Nephron (organoid): ENCODE measurements around the gene RFX5.

Source experiments
- H3K27ac Mint-ChIP-seq, 3 experiments: 2 replicates each; pipeline ENCODE4 v1.8.0; 2020; ENCODE audit warnings: mixed read lengths in 3 of 3, mild to moderate bottlenecking in 2 of 3, moderate library complexity in 1 of 3
- H3K27me3 Mint-ChIP-seq: 2 replicates; pipeline ENCODE4 v1.8.0; 2021; ENCODE audit warnings: low read depth, mild to moderate bottlenecking, moderate library complexity, mixed read lengths
- H3K36me3 Mint-ChIP-seq: 2 replicates; pipeline ENCODE4 v1.8.0; 2020; ENCODE audit warnings: low read depth, mixed read lengths
- H3K4me1 Mint-ChIP-seq: 2 replicates; pipeline ENCODE4 v1.8.0; 2020; ENCODE audit warnings: mixed read lengths
- H3K4me3 Mint-ChIP-seq, 3 experiments: 2 replicates each; pipeline ENCODE4 v1.8.0; 2020; ENCODE audit warnings: mild to moderate bottlenecking in 3 of 3, mixed read lengths in 3 of 3, moderate library complexity in 2 of 3
- H3K9me3 Mint-ChIP-seq: 2 replicates; pipeline ENCODE4 v1.8.0; 2020; ENCODE audit warnings: mixed read lengths
- CTCF ChIP-seq, 3 experiments: fragments of 200-600 bp; sonication (generic); IDR thresholded peaks; one replicate each; pipeline ENCODE4 v1.5.0; 2021; ENCODE audit warnings: antibody characterized with exemption in 3 of 3; ENCODE audit not compliant: unreplicated experiment in 3 of 3

RFX5 gene

GRCh38 chr1:151342021-151342420 is 5.0 kb downstream of the RFX5 start:
- Mint-ChIP-seq H3K27me3 (no peaks in the 10 kb centered on the region), H3K36me3 (peaks cover 25% of the 10 kb centered on the region), H3K4me1 (peaks cover 19% of the 10 kb centered on the region), H3K27ac (peak overlapping the region in 1 of 3 experiments; percentile 62), H3K4me3 (no peak overlapping the region), H3K9me3 (no peaks in the 10 kb centered on the region)
- no peak for TF ChIP-seq CTCF (IDR thresholded peaks at IDR 0.05; ENCODE audit: unreplicated experiment in 3 of 3)

GRCh38 chr1:151340870-151341754 is 5.9 kb downstream of the RFX5 start:
- no peaks in the 10 kb centered on the region for H3K9me3 Mint-ChIP-seq

GRCh38 chr1:151336556-151336955 is 10.5 kb downstream of the RFX5 start:
- Mint-ChIP-seq H3K4me1 (peaks cover 6% of the 10 kb centered on the region), H3K27me3 (no peaks in the 10 kb centered on the region), H3K36me3 (no peaks in the 10 kb centered on the region), H3K4me3 (no peak overlapping the region), H3K9me3 (no peaks in the 10 kb centered on the region), H3K27ac (peak overlapping the region in 2 of 3 experiments; percentile 25 to 75)
- TF ChIP-seq CTCF (IDR thresholded peaks at IDR 0.05; ENCODE audit: unreplicated experiment in 3 of 3) = no peak

More at GRCh38 chr1:151340870-151341754, 5.9 kb downstream of the RFX5 start:
- TF ChIP-seq CTCF (IDR thresholded peaks at IDR 0.05; ENCODE audit: unreplicated experiment in 3 of 3) = peak; percentile 58 to 75 (median 64)
- Mint-ChIP-seq H3K4me1 (peaks cover 11% of the 10 kb centered on the region), H3K27me3 (no peaks in the 10 kb centered on the region), H3K27ac (peak overlapping the region; percentile 54 to 61 (median 59)), H3K36me3 (peaks cover 21% of the 10 kb centered on the region), H3K4me3 (peak overlapping the region in 1 of 3 experiments; percentile 17)

GRCh38 chr1:151334822-151335221 is 12.2 kb downstream of the RFX5 start:
- Mint-ChIP-seq H3K4me1 (no peaks in the 10 kb centered on the region), H3K36me3 (no peaks in the 10 kb centered on the region), H3K27ac (no peak overlapping the region), H3K9me3 (no peaks in the 10 kb centered on the region), H3K4me3 (no peak overlapping the region), H3K27me3 (no peaks in the 10 kb centered on the region)
- TF ChIP-seq CTCF (IDR thresholded peaks at IDR 0.05; ENCODE audit: unreplicated experiment in 3 of 3) = no peak

GRCh38 chr1:151327903-151328674 is 19.0 kb downstream of the RFX5 start:
- H3K27me3 Mint-ChIP-seq = no peaks in the 10 kb centered on the region
- TF ChIP-seq CTCF (IDR thresholded peaks at IDR 0.05; ENCODE audit: unreplicated experiment in 3 of 3) = no peak
- no peaks in the 10 kb centered on the region for H3K9me3 Mint-ChIP-seq
- H3K4me3 Mint-ChIP-seq = peak overlapping the region; percentile 88 to 96 (median 94)
- peaks cover 18% of the 10 kb centered on the region for H3K36me3 Mint-ChIP-seq
- peak overlapping the region; percentile 98 to 99 (median 99) for H3K27ac Mint-ChIP-seq
- H3K4me1 Mint-ChIP-seq = peaks cover 37% of the 10 kb centered on the region
